Keratinocyte (primary cell): Measurements from ENCODE around the gene FAM210B.

Experiments used
- CTCF ChIP-seq, 3 experiments: IDR thresholded peaks in 1 of 3; conservative IDR thresholded peaks in 1 of 3; optimal IDR thresholded peaks in 1 of 3; 2 replicates in 2 of 3; 3 replicates in 1 of 3; pipeline versions ENCODE3 to v1.5.1; 2011; ENCODE audit warnings: low read length in 3 of 3, mild to moderate bottlenecking in 3 of 3, moderate library complexity in 2 of 3, control low read depth in 1 of 3, inconsistent platforms in 1 of 3; ENCODE audit not compliant: insufficient read depth in 2 of 3; ENCODE audit errors: extremely low read depth in 1 of 3
- EZH2 ChIP-seq: IDR thresholded peaks from one replicate; pipeline ENCODE4 v1.6.1; 2012; ENCODE audit warnings: inconsistent platforms, mild to moderate bottlenecking, low read length, moderate library complexity

- TF ChIP-seq CTCF (optimal IDR thresholded peaks at IDR 0.05 in 1 of 3, IDR thresholded peaks at IDR 0.05 in 1 of 3, conservative IDR thresholded peaks at IDR 0.05 in 1 of 3; ENCODE audit: extremely low read depth in 1 of 3, insufficient read depth in 2 of 3, low read length in 3 of 3) (no peak), EZH2 (no peak)
Measured at GRCh38 chr20:56316051-56316450, 42.7 kb upstream of the FAM210B start.
